Sigmoid colon (tissue), 3 donors: ENCODE measurements around the gene NSFL1C.

Experiments
- POLR2A ChIP-seq, 2 donors: fragments of 450-650 bp; IDR thresholded peaks; one replicate each; pipeline ENCODE4 v1.6.1; 2016; ENCODE audit warnings: antibody characterized with exemption in 2 of 2, mild to moderate bottlenecking in 2 of 2, moderate library complexity in 2 of 2
- TF ChIP-seq, protein P1 (sequence below), 4 experiments: fragments of 450-650 bp in 3 of 4; fragments of 200-600 bp in 1 of 4; IDR thresholded peaks; one replicate each; pipeline ENCODE4 v1.5.1; 2016 to 2019; ENCODE audit warnings: antibody characterized with exemption in 4 of 4, mild to moderate bottlenecking in 3 of 4, moderate library complexity in 2 of 4

DNA sequence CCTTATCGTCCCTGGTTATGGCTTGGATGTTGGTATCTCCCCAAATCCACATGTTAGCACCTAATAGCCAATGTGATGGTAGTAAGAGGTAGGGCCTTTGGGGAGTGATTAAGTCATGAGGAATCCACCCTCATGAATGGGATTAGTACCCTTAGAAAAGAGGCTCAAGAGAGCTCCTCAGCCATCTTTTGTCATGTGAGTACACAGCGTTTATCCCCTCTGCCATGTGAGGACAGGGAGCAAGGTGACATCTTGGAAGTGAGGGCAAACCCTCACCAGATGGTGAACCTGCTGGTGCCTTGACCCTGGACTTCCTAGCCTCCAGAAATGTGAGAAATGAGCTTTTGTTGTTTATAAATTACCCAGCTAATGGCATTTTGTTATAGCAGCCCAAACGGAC, 40.6 kb upstream of the NSFL1C start:
- TF ChIP-seq POLR2A (IDR thresholded peaks at IDR 0.05), result no peak
- TF ChIP-seq, protein P1, sequence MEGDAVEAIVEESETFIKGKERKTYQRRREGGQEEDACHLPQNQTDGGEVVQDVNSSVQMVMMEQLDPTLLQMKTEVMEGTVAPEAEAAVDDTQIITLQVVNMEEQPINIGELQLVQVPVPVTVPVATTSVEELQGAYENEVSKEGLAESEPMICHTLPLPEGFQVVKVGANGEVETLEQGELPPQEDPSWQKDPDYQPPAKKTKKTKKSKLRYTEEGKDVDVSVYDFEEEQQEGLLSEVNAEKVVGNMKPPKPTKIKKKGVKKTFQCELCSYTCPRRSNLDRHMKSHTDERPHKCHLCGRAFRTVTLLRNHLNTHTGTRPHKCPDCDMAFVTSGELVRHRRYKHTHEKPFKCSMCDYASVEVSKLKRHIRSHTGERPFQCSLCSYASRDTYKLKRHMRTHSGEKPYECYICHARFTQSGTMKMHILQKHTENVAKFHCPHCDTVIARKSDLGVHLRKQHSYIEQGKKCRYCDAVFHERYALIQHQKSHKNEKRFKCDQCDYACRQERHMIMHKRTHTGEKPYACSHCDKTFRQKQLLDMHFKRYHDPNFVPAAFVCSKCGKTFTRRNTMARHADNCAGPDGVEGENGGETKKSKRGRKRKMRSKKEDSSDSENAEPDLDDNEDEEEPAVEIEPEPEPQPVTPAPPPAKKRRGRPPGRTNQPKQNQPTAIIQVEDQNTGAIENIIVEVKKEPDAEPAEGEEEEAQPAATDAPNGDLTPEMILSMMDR (IDR thresholded peaks at IDR 0.05), result no peak
